ENCODE data around the gene YWHAH. TPM values are rescaled to one million over a fixed set of nuclear protein-coding genes. Genes with fewer than 3 reads are reported as not detected.

The YWHAH gene
- total RNA-seq, 2 donors from 2014 or later, result 47.9 to 92.0 TPM

GRCh38 chr22:31940506-31940905, 3.8 kb upstream of the YWHAH start:
- Histone ChIP-seq H3K4me3 (no peak overlapping the region), H3K27ac (no peak overlapping the region), H3K27me3 (no peaks in the 10 kb centered on the region), H3K4me1 (peaks cover 0 to 10% of the 10 kb centered on the region in 2 donors), H3K36me3 (no peaks in the 10 kb centered on the region), H3K9me3 (no peaks in the 10 kb centered on the region)
- DNase-seq (ENCODE audit: low spot score), result no peak
- TF ChIP-seq CTCF (IDR thresholded peaks at IDR 0.05), result no peak

GRCh38 chr22:31942091-31942490, 2.2 kb upstream of the YWHAH start:
- Histone ChIP-seq H3K9me3 (no peaks in the 10 kb centered on the region), H3K27ac (no peak overlapping the region), H3K4me1 (peaks cover 0 to 25% of the 10 kb centered on the region in 2 donors), H3K36me3 (no peaks in the 10 kb centered on the region), H3K4me3 (no peak overlapping the region), H3K27me3 (no peaks in the 10 kb centered on the region)
- TF ChIP-seq CTCF (IDR thresholded peaks at IDR 0.05), result no peak
- no peak for DNase-seq (ENCODE audit: low spot score)

- H3K4me3 ChIP-seq, result peak overlapping the region; percentile 92 to 94
- peaks cover 0 to 26% of the 10 kb centered on the region in 2 donors for H3K4me1 ChIP-seq
- H3K36me3 ChIP-seq, result peaks cover 8% of the 10 kb centered on the region
- H3K27ac ChIP-seq, result peak overlapping the region; percentile 96 to 97
- no peaks in the 10 kb centered on the region for H3K27me3 ChIP-seq
- H3K9me3 ChIP-seq, result no peaks in the 10 kb centered on the region
- TF ChIP-seq CTCF (IDR thresholded peaks at IDR 0.05), result no peak
- DNase-seq (ENCODE audit: low spot score), result no peak
These were observed 943 bp upstream of the YWHAH start for GRCh38 chr22:31943206-31943977.

GRCh38 chr22:31944700-31945442, 536 bp downstream of the YWHAH start:
- Histone ChIP-seq H3K27me3 (no peaks in the 10 kb centered on the region), H3K27ac (peak overlapping the region; percentile 96 to 97), H3K9me3 (no peaks in the 10 kb centered on the region), H3K4me3 (peak overlapping the region; percentile 92 to 94), H3K36me3 (peaks cover 8% of the 10 kb centered on the region), H3K4me1 (peaks cover 0 to 32% of the 10 kb centered on the region in 2 donors)
- TF ChIP-seq CTCF (IDR thresholded peaks at IDR 0.05), result no peak
- DNase-seq (ENCODE audit: low spot score), result peak; percentile 60

- H3K27me3 ChIP-seq, result no peaks in the 10 kb centered on the region
- no peaks in the 10 kb centered on the region for H3K9me3 ChIP-seq
- H3K27ac ChIP-seq, result peak overlapping the region; percentile 96 to 97
- H3K4me3 ChIP-seq, result peak overlapping the region; percentile 92 to 94
- H3K4me1 ChIP-seq, result peaks cover 0 to 37% of the 10 kb centered on the region in 2 donors
- no peak for DNase-seq (ENCODE audit: low spot score)
- no peak for TF ChIP-seq CTCF (IDR thresholded peaks at IDR 0.05)
- peaks cover 8% of the 10 kb centered on the region for H3K36me3 ChIP-seq
These were observed 1.1 kb downstream of the YWHAH start for GRCh38 chr22:31945443-31945855.
